ENCODE data around the gene TOMM5. TPM values are rescaled to one million over a fixed set of nuclear protein-coding genes. Genes with fewer than 3 reads are reported as not detected.

TOMM5 gene
- total and polyA plus RNA-seq, 7 donors: 69.2 to 173 (median 138) TPM

GRCh38 chr9:37623267-37623666 lies 30.9 kb upstream of the TOMM5 start:
- H3K9me3 ChIP-seq: no peaks in the 10 kb centered on the region
- no peaks in the 10 kb centered on the region for H3K36me3 ChIP-seq
- DNase-seq: no peak
- TF ChIP-seq POLR2AphosphoS5 (IDR thresholded peaks at IDR 0.05): no peak
- TF ChIP-seq POLR2A (IDR thresholded peaks at IDR 0.05): no peak
- TF ChIP-seq EP300 (IDR thresholded peaks at IDR 0.05): no peak
- TF ChIP-seq CTCF (IDR thresholded peaks at IDR 0.05): no peak
- H3K4me3 ChIP-seq: no peak overlapping the region
- no peaks in the 10 kb centered on the region for H3K27me3 ChIP-seq
- 84 to 91% methylated on average over 2 of the region's 2 CpGs for WGBS, 2 donors
- no peak overlapping the region for H3K27ac ChIP-seq
- no peaks in the 10 kb centered on the region for H3K4me1 ChIP-seq
- intact Hi-C loops (cut with DNase I): no loop called here

DNA sequence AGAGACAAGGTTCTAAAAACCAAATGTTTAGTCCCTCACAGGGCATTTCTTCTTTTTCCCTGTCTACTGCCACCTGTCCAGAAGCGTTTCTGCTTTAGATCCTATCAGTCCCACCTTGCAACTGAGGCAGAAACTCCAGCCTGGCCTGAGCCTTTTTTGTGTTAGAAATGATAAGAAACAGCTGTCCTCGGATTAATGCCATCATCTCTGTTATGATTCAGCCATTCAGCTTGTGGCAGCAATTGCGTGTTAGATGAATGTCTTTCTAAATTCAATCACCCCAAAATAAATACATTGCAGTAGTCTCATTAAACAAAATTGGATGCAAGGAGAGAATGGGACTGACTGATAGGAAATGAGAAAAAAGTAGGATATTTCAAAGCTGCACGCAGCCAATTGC lies 30.1 kb upstream of the TOMM5 start:
- no peak overlapping the region for H3K4me3 ChIP-seq
- no peaks in the 10 kb centered on the region for H3K27me3 ChIP-seq
- no peaks in the 10 kb centered on the region for H3K4me1 ChIP-seq
- intact Hi-C loops (cut with DNase I): no loop called here
- no peak for DNase-seq
- WGBS, 2 donors: 87 to 90% methylated on average over 4 of the region's 4 CpGs
- TF ChIP-seq CTCF (IDR thresholded peaks at IDR 0.05): no peak
- no peaks in the 10 kb centered on the region for H3K9me3 ChIP-seq
- no peaks in the 10 kb centered on the region for H3K36me3 ChIP-seq
- H3K27ac ChIP-seq: no peak overlapping the region

DNA sequence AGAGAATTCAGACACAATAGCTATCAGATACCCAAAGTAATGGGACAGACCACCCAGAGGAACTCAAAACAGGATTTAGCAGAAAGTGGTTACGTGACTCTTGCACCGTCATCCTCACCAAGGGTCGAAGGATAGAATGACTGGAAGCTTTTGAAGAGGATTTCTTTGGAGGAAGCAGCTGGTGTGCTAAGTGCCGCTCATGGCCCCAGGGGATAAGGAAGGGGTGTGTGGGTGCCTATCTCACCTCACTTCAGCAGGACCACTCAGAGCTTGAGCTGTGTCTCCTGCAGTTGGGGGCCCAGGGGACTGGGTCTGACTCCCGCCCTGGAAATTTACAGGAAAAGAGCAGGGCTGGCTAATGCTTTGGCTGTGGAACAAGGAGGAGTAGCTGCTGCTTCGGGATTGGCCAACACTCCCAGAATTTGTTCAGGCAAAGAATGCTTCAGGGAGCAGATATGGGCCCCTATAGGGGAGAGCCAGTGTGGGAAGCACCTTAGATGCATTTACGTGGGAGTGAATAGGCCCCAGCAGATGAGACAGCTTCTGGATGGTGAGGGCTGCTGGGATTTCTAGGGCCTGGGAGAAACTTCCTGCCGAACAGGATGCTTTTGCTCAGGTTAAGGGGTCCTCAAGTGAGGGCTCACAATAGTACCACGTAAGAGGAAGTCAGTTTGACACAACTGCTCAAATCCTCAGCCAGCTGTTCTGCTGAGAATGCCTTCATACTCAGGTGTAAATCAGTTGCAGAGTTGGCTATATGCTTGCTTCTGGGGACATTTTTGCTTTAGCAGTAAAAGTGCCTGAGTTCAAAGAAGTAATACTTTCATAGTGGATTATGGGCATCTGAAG lies 29.1 kb upstream of the TOMM5 start:
- 65 to 80% methylated on average over 9 of the region's 9 CpGs for WGBS, 2 donors
- no peak overlapping the region for H3K4me3 ChIP-seq
- no peaks in the 10 kb centered on the region for H3K27me3 ChIP-seq
- no peaks in the 10 kb centered on the region for H3K4me1 ChIP-seq
- TF ChIP-seq EP300 (IDR thresholded peaks at IDR 0.05) (no peak), CTCF (IDR thresholded peaks at IDR 0.05) (no peak), POLR2AphosphoS5 (IDR thresholded peaks at IDR 0.05) (no peak), POLR2A (IDR thresholded peaks at IDR 0.05) (no peak)
- H3K9me3 ChIP-seq: no peaks in the 10 kb centered on the region
- no peaks in the 10 kb centered on the region for H3K36me3 ChIP-seq
- intact Hi-C loops (cut with DNase I): no loop called here
- DNase-seq: no peak
- no peak overlapping the region for H3K27ac ChIP-seq

- no peak for DNase-seq
- no peaks in the 10 kb centered on the region for H3K9me3 ChIP-seq
- TF ChIP-seq POLR2A (IDR thresholded peaks at IDR 0.05) (no peak), CTCF (IDR thresholded peaks at IDR 0.05) (no peak), POLR2AphosphoS5 (IDR thresholded peaks at IDR 0.05) (no peak), EP300 (IDR thresholded peaks at IDR 0.05) (no peak)
- no peak overlapping the region for H3K27ac ChIP-seq
- intact Hi-C loops (cut with DNase I): no loop called here
- H3K36me3 ChIP-seq: no peaks in the 10 kb centered on the region
- no peaks in the 10 kb centered on the region for H3K4me1 ChIP-seq
- H3K27me3 ChIP-seq: no peaks in the 10 kb centered on the region
- H3K4me3 ChIP-seq: no peak overlapping the region
- WGBS, 2 donors: 72 to 76% methylated on average over 1 of the region's 1 CpG
These were observed 28.0 kb upstream of the TOMM5 start for GRCh38 chr9:37620396-37620795.

DNA sequence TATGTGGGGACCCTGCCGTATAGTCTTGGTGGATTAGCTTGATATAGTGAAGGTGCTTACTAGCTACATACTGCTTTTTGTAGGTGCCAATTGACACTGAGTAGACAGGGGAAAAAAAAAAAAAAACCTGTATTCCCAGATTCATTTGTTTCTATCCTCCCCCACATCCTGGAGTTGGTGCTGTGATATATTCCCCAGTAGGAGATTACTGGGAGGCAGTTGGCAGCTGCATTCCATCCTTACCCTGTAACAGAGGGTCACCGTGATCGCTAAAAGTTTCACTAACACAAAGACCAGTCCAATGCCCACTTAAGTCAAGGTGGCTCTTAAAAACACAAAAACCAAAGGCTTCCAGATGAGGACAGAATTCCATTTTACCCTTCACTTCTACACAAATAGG lies 27.4 kb upstream of the TOMM5 start:
- DNase-seq: no peak
- intact Hi-C loops (cut with DNase I): loop anchor here (5.0 kb wide), 1 partner anchor 32 kb away; the partner anchor contains the start of gene FRMPD1
- 93 to 94% methylated on average over 3 of the region's 3 CpGs for WGBS, 2 donors

More for the DNA sequence above, 27.4 kb upstream of the TOMM5 start:
- TF ChIP-seq POLR2A (IDR thresholded peaks at IDR 0.05) (no peak), EP300 (IDR thresholded peaks at IDR 0.05) (no peak), POLR2AphosphoS5 (IDR thresholded peaks at IDR 0.05) (no peak)
- Histone ChIP-seq H3K4me3 (no peak overlapping the region), H3K9me3 (no peaks in the 10 kb centered on the region), H3K36me3 (no peaks in the 10 kb centered on the region), H3K27ac (no peak overlapping the region), H3K27me3 (no peaks in the 10 kb centered on the region), H3K4me1 (no peaks in the 10 kb centered on the region)

Measured in sigmoid colon (tissue), 7 donors.